GM12875 (cell line): ENCODE measurements around the gene CXCL14.

ENCODE experiments used
- H3K4me3 ChIP-seq: one replicate; pipeline ENCODE4 v1.5.1; 2011; ENCODE audit warnings: low read depth, low read length, control low read depth
- CTCF ChIP-seq: IDR thresholded peaks from 2 replicates; pipeline ENCODE4 v1.5.1; 2011; ENCODE audit warnings: low read depth, mild to moderate bottlenecking, control low read depth, inconsistent platforms, low read length, moderate library complexity, borderline replicate concordance; ENCODE audit not compliant: insufficient read depth

The CXCL14 gene

GRCh38 chr5:135615581-135616260, 36.9 kb upstream of the CXCL14 start:
- no peak overlapping the region for H3K4me3 ChIP-seq
- no peak for TF ChIP-seq CTCF

- H3K4me3 ChIP-seq, result no peak overlapping the region
- TF ChIP-seq CTCF, result no peak
Observed at GRCh38 chr5:135615171-135615570, 36.4 kb upstream of the CXCL14 start.

- no peak for TF ChIP-seq CTCF
- H3K4me3 ChIP-seq, result no peak overlapping the region
Observed at GRCh38 chr5:135609981-135610380, 31.2 kb upstream of the CXCL14 start.

- no peak overlapping the region for H3K4me3 ChIP-seq
- no peak for TF ChIP-seq CTCF
Observed at GRCh38 chr5:135608761-135609443, 30.1 kb upstream of the CXCL14 start.

- TF ChIP-seq CTCF, result no peak
- H3K4me3 ChIP-seq, result no peak overlapping the region
Observed at GRCh38 chr5:135608361-135608760, 29.6 kb upstream of the CXCL14 start.

- H3K4me3 ChIP-seq, result no peak overlapping the region
- no peak for TF ChIP-seq CTCF
Observed at GRCh38 chr5:135606431-135606830, 27.6 kb upstream of the CXCL14 start.

- no peak for TF ChIP-seq CTCF
Observed at GRCh38 chr5:135605221-135605620, 26.4 kb upstream of the CXCL14 start.

More at GRCh38 chr5:135605221-135605620, 26.4 kb upstream of the CXCL14 start:
- H3K4me3 ChIP-seq, result no peak overlapping the region
